ENCODE data around the gene XRCC1. TPM values are rescaled to one million over a fixed set of nuclear protein-coding genes. Genes with fewer than 3 reads are reported as not detected.

XRCC1 gene
- total RNA-seq, 3 donors from 2014 or later (not counting 1 experiment from before 2014, with no cell fraction given) = 33.2 to 43.9 (median 40.7) TPM

GRCh38 chr19:43570174-43570791, 5.0 kb downstream of the XRCC1 start:
- no peak for ATAC-seq
- H3K36me3 Mint-ChIP-seq = no peaks in the 10 kb centered on the region
- peak overlapping the region in 1 of 2 donors; percentile 29 for H3K27ac Mint-ChIP-seq
- H3K4me1 Mint-ChIP-seq = peaks cover 28 to 36% of the 10 kb centered on the region in 2 donors
- peaks cover 13% of the 10 kb centered on the region for H3K4me1 ChIP-seq (ENCODE audit: control insufficient read depth, insufficient read depth, low read length)
- peaks cover 5% of the 10 kb centered on the region for H3K36me3 ChIP-seq (ENCODE audit: control insufficient read depth, insufficient read depth, low read length)
- no peak overlapping the region for H3K27ac ChIP-seq (ENCODE audit: low read length)
- 70% methylated on average over 5 of the region's 5 CpGs for WGBS (ENCODE audit: insufficient coverage)
- no peaks in the 10 kb centered on the region for H3K27me3 Mint-ChIP-seq (ENCODE audit: low read depth in 2 of 2)
- H3K9me3 ChIP-seq (ENCODE audit: control insufficient read depth, insufficient read depth, low read length) = no peaks in the 10 kb centered on the region
- peak overlapping the region; percentile 13 for H3K4me3 Mint-ChIP-seq
- TF ChIP-seq CTCF (IDR thresholded peaks at IDR 0.05) = no peak
- H3K4me3 ChIP-seq (ENCODE audit: low read length) = no peak overlapping the region
- no peaks in the 10 kb centered on the region for H3K9me3 Mint-ChIP-seq
- no peaks in the 10 kb centered on the region for H3K27me3 ChIP-seq (ENCODE audit: control insufficient read depth, insufficient read depth, low read length)
- DNase-seq = no peak
- intact Hi-C loops (cut with micrococcal nuclease) = no loop called here

- WGBS (ENCODE audit: insufficient coverage) = 82% methylated on average over 5 of the region's 5 CpGs
- Mint-ChIP-seq H3K4me3 (no peak overlapping the region), H3K9me3 (no peaks in the 10 kb centered on the region), H3K27ac (peak overlapping the region in 1 of 2 donors; percentile 29), H3K4me1 (peaks cover 27 to 36% of the 10 kb centered on the region in 2 donors), H3K36me3 (no peaks in the 10 kb centered on the region), H3K27me3 (ENCODE audit: low read depth in 2 of 2) (no peaks in the 10 kb centered on the region)
- Histone ChIP-seq H3K27me3 (ENCODE audit: control insufficient read depth, insufficient read depth, low read length) (no peaks in the 10 kb centered on the region), H3K36me3 (ENCODE audit: control insufficient read depth, insufficient read depth, low read length) (peaks cover 5% of the 10 kb centered on the region), H3K27ac (ENCODE audit: low read length) (no peak overlapping the region), H3K4me1 (ENCODE audit: control insufficient read depth, insufficient read depth, low read length) (peaks cover 10% of the 10 kb centered on the region), H3K4me3 (ENCODE audit: low read length) (no peak overlapping the region), H3K9me3 (ENCODE audit: control insufficient read depth, insufficient read depth, low read length) (no peaks in the 10 kb centered on the region)
- TF ChIP-seq CTCF (IDR thresholded peaks at IDR 0.05) = no peak
- ATAC-seq (no peak), DNase-seq (no peak)
- intact Hi-C loops (cut with micrococcal nuclease) = no loop called here
Observed at GRCh38 chr19:43569657-43570056, 5.7 kb downstream of the XRCC1 start.

GRCh38 chr19:43564800-43565199, 10.5 kb downstream of the XRCC1 start:
- no peak for TF ChIP-seq CTCF (IDR thresholded peaks at IDR 0.05)
- Mint-ChIP-seq H3K9me3 (no peaks in the 10 kb centered on the region), H3K4me1 (peaks cover 50 to 54% of the 10 kb centered on the region in 2 donors), H3K36me3 (no peaks in the 10 kb centered on the region), H3K4me3 (no peak overlapping the region), H3K27me3 (ENCODE audit: low read depth in 2 of 2) (no peaks in the 10 kb centered on the region), H3K27ac (peak overlapping the region; percentile 89 to 96)
- Histone ChIP-seq H3K36me3 (ENCODE audit: control insufficient read depth, insufficient read depth, low read length) (no peaks in the 10 kb centered on the region), H3K9me3 (ENCODE audit: control insufficient read depth, insufficient read depth, low read length) (no peaks in the 10 kb centered on the region), H3K27me3 (ENCODE audit: control insufficient read depth, insufficient read depth, low read length) (no peaks in the 10 kb centered on the region), H3K4me3 (ENCODE audit: low read length) (no peak overlapping the region), H3K4me1 (ENCODE audit: control insufficient read depth, insufficient read depth, low read length) (peaks cover 44% of the 10 kb centered on the region), H3K27ac (ENCODE audit: low read length) (no peak overlapping the region)
- intact Hi-C loops (cut with micrococcal nuclease) = no loop called here
- no peak for ATAC-seq
- peak in 1 of 2 donors; percentile 28 for DNase-seq
- 68% methylated on average over 9 of the region's 9 CpGs for WGBS (ENCODE audit: insufficient coverage)
